HG02798 (cell line): ENCODE measurements around the gene ACADS.
"Not testable (repeated sequence)": the region's sequence is repeated elsewhere in the genome, so short reads cannot be mapped to it uniquely, and the experiment has no call there.

Experiments used
- ATAC-seq: cut with Tn5 transposase; IDR thresholded peaks from one replicate; pipeline ENCODE4 v1.9.1; 2021; ENCODE audit warnings: mild to moderate bottlenecking; ENCODE audit not compliant: unreplicated experiment, poor library complexity

Gene ACADS

DNA sequence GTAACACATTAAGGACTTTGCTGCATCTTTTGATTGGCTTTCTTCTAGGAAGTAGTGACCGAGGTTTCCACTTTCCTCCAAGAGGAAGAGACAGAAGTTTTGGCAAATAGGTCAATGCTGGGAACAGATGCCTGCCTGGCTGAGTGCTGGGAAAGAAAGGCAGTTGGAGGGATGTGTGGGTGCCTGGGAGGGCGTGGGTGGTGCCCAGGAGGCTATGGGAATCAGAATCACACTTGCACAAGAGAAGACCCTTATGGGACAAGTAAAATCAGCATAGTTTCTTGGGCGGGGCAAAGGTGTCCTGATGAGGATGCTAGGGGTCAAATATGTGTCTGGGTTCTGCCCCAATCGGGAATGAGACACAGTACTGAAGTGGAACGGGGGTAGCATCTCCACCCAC lies 906 bp upstream of the ACADS start:
- no peak for ATAC-seq

DNA sequence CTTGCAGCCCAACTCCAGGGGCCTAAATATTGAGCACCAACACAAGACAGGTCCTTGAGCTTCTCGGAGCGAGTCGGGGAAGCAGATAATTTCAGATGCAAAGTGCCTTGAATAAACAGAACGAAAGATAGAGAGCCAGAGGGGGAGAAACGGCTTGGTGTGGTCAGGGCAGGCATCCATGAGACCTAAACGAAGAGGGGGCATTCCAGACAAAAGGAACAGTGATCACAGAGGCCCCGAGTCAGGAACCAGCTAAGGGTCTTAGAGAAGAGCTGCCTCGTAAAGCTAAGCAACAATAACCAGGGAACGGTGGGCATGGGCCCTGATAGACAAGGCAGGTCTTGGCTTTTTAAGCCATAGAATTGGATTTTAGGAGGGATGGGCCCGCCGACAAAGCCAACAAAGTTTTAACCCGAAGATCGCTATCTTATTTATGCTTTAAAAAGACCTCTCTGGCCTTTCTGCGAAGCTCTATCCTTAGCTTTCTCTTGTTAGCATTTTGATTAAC lies 421 bp upstream of the ACADS start:
- ATAC-seq, result no peak

DNA sequence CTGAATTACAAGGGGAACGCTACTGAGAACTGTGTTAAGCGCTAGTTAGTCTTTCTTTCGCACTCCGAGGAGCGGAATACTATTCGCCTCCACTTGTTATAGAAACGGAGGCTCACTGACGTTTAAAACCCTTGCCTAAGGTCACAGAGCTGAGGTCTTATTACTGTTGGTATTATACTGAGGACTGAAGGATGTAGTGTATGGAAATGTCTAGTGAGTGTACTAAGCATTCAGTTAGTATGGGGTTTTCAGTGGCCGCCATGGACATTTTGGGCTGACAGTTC lies 826 bp downstream of the ACADS start:
- no peak for ATAC-seq

DNA sequence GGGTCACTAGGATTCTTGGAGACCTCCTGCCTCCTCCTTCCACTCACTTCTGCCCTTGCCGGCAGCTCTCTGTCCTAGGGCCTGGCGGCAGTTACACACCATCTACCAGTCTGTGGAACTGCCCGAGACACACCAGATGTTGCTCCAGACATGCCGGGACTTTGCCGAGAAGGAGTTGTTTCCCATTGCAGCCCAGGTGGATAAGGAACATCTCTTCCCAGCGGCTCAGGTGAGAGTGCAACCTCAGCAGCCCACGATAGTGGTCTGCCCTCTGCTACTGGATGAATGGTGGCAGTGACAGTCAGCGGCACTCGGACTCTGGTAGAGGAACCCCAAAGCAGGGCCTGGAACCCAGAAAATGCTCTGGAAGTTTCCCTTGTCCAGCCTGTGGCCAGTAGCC lies 1.3 kb downstream of the ACADS start:
- no peak for ATAC-seq

DNA sequence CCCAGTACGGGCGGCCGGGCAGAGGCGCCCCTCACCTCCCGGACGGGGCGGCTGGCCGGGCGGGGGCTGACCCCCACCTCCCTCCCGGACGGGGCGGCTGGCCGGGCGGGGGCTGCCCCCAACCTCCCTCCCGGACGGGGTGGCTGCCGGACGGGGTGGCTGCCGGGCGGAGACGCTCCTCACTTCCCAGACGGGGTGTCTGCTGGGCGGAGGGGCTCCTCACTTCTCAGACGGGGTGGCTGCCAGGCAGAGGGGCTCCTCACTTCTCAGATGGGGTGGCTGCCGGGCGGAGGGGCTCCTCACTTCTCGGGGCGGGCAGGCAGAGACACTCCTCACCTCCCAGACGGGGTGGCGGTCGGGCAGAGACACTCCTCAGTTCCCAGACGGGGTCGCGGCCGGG lies 6.6 kb downstream of the ACADS start:
- not testable (repeated sequence) for ATAC-seq

DNA sequence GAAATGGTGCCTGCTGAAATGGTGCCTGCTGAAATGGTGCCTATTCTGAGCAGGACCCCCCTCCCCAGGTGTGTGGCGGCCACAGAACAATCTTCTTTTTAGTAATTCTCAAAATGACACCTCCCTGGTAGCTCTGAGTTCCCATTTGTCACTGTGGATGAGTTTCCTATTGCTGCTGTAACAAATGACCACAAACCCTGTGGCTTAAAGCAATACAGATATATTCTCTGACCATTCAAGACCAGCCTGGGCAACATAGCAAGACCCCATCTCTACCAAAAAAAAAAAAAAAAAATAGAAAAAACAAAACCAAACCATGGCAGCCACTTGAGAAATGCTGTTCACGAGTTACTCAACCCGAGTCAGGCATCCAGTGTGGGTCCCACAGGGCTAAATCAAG lies 7.9 kb downstream of the ACADS start:
- ATAC-seq, result no peak

DNA sequence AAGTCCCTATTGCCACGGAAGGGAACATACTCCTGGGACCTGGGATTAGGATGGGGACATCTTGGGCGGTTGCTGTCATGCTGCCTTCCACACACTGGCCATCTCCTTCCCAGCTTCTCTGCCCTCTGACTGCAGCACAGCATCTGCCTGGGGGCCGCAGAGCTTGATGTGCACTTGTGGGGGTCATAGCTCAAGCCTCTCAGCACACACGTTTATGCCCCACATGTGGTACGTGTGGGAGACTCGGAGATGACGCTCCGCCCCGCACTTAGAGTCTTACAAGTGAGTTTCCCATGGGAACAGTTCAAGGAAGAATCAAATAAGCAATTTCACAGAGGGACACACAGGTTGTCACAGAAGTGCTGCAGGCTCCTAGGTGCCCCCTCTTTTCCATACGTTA lies 8.6 kb downstream of the ACADS start:
- ATAC-seq, result no peak

DNA sequence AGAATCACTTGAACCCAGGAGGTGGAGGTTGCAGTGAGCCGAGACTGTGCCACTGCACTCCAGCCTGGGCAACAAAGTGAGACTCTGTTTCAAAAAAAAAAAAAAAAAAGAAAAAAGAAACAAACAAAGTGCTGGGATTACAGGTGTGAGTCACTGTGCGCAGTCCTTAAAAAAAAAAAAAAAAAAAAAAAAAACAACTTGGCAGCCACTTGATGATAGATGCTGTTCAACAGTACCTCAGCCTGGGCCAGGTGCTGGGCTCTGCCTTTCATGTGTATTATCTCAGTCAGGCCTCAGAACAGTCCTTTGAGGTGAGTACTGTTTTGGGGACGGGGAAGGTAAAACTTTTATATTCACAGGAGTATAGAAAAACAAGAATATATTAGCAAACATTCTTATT lies 9.6 kb downstream of the ACADS start:
- no peak for ATAC-seq

DNA sequence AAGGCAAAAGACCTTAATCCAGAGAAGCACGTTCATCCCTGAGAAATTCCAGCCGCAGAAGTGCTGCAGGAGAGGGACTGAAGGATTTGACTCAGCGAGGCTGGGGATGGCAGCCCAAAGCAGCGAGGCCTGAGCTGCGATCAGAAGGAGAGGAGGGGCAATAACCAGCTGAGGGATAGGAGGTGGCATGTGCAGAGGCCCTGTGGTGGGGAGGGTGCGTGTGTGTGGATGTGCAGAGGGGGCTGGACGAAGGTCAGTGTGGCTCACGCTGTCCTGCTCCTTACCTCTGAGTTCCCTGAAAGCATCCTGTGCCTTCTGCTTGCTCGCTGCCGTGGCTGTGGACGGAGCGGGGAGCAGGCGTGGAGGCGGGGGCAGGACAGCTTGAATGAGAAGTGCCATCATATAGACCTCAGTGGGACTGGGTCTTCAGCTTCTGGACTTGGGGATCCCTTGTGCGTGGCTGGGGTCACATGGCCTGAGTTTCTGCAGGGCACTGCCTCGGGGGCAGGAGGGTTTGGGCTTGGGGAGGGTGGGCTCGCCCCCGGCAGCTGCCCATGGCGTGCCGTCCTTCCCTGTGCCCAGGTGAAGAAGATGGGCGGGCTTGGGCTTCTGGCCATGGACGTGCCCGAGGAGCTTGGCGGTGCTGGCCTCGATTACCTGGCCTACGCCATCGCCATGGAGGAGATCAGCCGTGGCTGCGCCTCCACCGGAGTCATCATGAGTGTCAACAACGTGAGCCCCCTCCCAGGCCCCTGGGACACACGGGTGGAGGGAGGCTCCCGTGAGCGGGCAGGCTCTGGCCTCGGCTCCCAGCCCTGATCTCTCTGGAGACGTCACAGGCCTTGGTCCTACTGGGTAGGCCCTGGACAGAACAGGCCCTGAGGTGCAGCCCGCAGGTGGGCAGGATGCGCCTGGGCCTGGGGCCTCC lies 11.0 kb downstream of the ACADS start:
- no peak for ATAC-seq

DNA sequence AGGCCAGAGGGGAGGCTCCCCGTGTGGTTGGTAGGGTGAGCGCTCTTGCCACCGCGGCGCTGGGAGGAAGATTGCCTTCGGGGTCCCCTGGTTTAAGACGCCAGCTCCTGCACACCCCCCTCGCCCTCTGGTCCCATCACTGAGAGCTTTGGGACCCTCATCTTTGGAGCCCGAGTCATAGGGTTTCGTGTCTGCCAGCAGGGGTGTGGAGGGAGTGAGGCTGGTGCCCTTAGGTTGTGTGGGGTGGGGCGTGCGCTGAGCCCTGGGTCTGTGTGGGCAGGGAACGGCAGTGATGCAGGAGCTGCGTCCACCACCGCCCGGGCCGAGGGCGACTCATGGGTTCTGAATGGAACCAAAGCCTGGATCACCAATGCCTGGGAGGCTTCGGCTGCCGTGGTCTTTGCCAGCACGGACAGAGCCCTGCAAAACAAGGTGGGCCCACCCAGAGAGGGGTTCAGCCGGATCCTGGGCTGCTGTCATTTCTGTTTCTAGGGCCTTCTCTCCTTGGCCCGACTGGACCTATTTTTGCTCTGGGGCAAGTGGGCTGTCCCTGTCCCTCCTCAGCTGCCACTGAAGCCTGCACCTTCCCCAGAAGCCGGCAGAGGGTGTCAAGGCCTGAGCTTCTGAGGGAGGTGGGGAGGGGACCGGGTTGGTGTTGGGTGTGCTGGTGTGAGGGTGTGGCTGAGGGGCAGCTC lies 12.1 kb downstream of the ACADS start:
- ATAC-seq, result no peak

DNA sequence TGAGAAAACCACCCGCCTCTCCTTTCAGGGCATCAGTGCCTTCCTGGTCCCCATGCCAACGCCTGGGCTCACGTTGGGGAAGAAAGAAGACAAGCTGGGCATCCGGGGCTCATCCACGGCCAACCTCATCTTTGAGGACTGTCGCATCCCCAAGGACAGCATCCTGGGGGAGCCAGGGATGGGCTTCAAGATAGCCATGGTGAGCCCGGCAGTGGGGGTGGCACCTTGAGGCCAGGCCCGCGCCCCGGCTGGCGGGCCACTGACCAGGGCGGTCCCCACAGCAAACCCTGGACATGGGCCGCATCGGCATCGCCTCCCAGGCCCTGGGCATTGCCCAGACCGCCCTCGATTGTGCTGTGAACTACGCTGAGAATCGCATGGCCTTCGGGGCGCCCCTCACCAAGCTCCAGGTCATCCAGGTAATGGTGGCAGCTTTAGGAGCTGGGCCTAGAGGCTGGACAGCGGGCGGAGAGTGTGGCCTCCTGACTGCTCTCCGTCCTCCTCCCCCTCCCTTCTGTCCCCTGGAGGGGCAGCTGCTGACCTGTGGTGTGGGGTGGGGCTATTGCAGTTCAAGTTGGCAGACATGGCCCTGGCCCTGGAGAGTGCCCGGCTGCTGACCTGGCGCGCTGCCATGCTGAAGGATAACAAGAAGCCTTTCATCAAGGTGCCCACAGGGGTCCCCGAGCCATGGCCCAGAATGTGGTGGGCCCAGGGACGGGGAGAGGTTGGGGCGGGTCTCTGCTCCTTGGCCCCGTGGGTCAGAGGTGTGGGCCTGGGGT lies 12.8 kb downstream of the ACADS start:
- ATAC-seq, result no peak

DNA sequence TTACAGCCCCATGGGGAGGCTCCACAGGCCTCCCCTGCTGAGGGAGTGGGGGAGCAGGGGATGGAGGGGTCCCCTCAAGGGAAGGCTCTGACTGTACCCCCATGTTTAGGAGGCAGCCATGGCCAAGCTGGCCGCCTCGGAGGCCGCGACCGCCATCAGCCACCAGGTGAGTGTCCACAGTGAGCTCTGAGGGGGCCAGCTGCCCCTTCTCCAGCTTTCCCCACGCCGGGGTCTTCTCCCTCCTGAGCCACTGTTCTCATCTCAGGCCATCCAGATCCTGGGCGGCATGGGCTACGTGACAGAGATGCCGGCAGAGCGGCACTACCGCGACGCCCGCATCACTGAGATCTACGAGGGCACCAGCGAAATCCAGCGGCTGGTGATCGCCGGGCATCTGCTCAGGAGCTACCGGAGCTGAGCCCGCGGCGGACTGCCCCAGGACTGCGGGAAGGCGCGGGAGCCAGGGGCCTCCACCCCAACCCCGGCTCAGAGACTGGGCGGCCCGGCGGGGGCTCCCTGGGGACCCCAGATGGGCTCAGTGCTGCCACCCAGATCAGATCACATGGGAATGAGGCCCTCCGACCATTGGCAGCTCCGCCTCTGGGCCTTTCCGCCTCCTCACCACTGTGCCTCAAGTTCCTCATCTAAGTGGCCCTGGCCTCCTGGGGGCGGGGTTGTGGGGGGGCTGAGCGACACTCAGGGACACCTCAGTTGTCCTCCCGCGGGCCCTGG lies 13.6 kb downstream of the ACADS start:
- no peak for ATAC-seq

DNA sequence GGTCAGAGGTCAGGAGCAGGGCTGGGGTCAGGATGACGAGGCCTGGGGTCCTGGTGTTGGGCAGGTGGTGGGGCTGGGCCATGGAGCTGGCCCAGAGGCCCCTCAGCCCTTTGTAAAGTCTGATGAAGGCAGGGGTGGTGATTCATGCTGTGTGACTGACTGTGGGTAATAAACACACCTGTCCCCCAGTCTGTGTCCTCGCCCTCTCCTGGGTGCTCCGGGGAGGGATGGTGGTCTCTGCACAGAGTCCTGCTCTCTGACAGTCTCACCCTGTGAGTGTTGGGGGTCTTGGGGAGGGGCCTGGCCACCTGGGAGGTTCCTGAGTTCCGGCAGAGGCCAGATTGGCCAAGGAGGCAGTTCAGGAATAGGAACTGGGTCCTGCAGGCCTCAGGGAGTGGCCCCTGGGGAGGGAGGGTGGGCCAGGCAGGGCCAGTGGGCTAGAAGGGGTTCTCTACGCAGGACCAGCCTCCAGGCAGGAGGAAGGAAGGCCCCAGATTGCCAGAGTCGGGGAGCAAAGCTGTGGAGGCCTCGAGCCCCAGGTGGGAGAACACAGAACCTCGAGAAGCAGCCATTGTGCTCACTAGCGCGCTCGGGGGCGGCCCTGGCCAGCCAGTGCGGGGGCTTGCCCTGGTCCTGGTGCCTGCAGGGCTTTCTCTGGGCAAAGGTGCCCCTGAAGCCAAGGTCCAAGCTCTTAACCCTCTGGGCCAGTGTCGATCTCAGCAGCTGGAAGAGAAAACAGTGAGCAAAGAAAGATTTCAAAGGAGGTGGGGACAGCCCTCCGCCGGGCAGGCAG lies 14.4 kb downstream of the ACADS start:
- no peak for ATAC-seq

DNA sequence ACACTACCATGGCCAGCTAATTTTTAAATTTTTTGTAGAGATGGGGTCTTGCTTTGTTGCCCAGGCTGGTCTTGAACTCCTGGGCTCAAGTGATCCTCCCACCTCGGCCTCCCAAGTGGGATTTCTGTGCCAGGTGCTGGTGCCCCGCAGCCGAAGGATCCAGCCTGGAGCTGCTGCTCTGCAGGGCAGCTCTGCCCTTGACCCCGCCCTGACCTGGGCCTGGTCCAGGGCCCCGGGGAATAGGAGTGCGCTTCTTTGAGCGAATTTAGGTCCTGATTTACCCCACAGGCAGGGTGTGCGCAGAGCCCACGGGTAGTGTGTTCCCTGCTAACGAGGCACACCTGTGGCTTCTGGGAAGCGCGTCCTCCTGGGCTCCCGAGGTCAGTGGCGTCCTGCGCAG lies 15.2 kb downstream of the ACADS start:
- no peak for ATAC-seq

DNA sequence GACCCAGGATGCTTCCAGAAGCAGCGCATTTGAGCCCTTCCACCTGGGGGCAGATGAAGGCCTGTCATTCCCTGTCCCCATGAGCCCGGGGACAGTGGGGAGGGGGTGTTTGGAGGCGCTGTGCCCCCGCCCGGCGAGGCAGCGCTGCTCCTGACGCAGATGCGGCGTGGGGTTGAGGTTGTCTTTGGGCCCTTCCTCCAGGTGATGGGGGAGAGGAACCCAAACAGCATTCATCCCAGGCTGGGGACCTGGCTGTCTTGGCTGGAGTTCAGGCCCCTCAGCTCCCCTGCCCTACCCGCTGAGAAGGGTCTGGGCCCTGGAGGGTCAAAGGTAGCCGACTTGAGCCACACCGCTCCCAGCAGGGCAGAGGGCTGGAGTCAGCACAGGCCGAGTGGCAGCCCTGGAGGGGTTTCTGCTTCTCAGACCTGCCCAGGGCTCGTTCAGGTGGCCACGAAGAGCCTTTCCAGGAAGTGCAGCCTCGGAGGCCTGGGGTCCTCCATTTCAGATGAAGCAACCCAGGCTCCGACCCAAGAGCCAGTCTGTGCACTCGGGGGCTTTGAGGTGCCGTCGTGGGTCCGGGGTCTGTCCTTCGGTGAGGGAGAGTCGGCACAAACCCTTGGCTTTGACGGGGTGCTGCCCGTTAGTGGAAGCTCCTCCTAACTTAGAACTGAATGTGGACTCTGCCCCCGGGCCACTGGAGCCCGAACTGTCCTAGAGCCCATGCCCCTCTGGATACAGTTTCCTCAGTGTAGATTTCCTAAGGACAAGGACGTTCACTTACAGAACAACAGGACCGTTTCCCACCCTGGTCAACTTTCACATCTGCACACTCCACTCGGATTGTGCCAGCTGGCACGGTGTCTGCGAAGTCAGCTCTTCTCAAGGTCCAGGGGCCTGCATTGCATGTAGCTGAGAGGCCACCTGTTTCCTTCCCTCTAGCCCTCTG lies 16.1 kb downstream of the ACADS start:
- ATAC-seq, result no peak

DNA sequence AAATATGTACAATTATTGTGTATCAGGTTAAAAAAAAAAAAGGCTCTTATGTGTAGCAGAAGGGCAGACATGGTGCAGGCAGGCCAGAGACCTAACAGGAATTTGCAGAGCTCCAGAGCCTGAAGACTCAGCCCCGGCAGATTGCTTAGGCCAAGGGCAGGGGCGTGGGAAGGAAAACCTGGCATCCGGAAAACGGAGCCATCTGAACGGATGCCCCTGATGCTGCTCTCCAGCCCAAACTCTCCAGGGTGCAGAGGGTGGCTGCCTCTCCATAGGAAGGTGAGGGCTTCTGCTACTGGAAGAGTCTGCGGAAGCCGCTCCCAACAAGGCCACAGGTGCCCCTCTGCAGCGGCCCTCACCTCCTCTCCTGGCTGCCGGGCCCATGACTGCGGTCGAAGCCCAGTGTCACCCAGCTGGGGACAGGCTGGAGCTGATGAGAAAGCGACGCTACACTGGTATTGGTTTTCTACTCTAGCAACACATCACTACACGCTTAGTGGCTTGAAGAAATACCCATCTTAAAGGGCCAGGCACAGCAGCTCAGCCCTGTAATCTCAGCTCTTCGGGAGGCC lies 19.4 kb downstream of the ACADS start:
- no peak for ATAC-seq

DNA sequence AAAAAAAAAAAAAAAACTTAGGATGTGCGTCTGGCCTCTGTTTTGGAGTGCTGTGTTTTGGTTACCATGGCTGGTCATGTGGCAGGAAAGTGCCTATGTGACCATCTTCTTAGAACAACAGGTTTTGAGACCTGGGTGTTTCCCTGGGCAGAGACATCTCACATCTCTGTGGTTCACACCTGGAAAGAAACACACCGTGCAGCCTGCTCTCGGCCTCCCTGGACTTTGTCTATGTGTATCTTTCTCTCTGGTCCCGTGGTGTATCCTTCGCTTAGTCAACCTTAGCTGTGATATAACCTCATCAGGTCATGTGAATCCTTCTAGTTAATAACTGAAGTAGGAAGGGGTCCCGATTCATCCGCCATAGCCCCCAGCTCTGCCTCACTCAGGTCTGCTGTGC lies 22.6 kb downstream of the ACADS start:
- no peak for ATAC-seq

DNA sequence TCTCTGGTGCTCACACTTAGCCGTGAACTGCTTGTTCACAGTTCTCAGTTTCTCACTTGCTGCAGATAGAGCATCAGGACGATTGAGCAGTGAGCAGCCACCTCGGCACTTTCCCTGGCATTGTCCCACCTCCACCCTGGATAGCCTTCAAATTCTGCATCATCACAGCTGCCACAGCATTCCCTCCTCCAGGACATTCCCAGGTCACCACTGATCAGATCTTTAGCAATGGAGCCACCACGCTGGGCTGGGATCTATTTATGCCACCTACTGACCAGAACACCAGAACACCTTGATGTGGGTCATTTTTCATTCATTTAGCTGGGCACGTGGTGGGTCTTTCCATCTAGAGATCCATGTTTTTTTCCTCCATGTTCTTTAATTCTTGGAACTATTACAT lies 23.6 kb downstream of the ACADS start:
- ATAC-seq, result no peak
